Gastroesophageal sphincter (tissue), 4 donors: ENCODE measurements around the gene ZMAT3. TPM values are rescaled to one million over a fixed set of nuclear protein-coding genes. Genes with fewer than 3 reads are reported as not detected.
"Not testable (repeated sequence)": the region's sequence is repeated elsewhere in the genome, so short reads cannot be mapped to it uniquely, and the experiment has no call there.

Source experiments
- ATAC-seq: fragments of 150-250 bp; one replicate; pipeline ENCODE4 v1.9.1; 2016; ENCODE audit warnings: mild to moderate bottlenecking, moderate library complexity
- H3K27ac ChIP-seq, 4 donors: fragments of 200-600 bp; sonication (generic) in 3 of 4; 1 replicate in 3 of 4; 2 replicates in 1 of 4; pipeline ENCODE4 v1.5.1; 2016 to 2019
- H3K27me3 ChIP-seq: fragments of 200-600 bp; sonication (generic); one replicate; pipeline ENCODE4 v1.5.1; 2019
- H3K36me3 ChIP-seq, 2 donors: fragments of 200-600 bp; sonication (generic); one replicate each; pipeline ENCODE4 v1.5.1; 2019; ENCODE audit warnings: control low read depth in 1 of 2
- H3K4me1 ChIP-seq, 3 donors: fragments of 200-600 bp; sonication (generic); 1 replicate in 2 of 3; 2 replicates in 1 of 3; pipeline ENCODE4 v1.5.1; 2016 to 2019; ENCODE audit warnings: control low read depth in 2 of 3
- H3K4me3 ChIP-seq, 2 donors: fragments of 200-600 bp; sonication (generic); one replicate each; pipeline ENCODE4 v1.5.1; 2019; ENCODE audit warnings: mild to moderate bottlenecking in 1 of 2, moderate library complexity in 1 of 2
- H3K9me3 ChIP-seq, 3 donors: fragments of 200-600 bp; sonication (generic); one replicate each; pipeline ENCODE4 v1.5.1; 2017 to 2019; ENCODE audit warnings: control low read depth in 2 of 3
- EP300 ChIP-seq: sonication (generic); formaldehyde crosslinking; IDR thresholded peaks from one replicate; pipeline ENCODE4 v1.6.1; 2017; ENCODE audit warnings: antibody characterized with exemption, mild to moderate bottlenecking
- POLR2A ChIP-seq, 2 donors: fragments of 450-650 bp; IDR thresholded peaks; one replicate each; pipeline ENCODE4 v1.6.1; 2017; ENCODE audit warnings: antibody characterized with exemption in 2 of 2, mild to moderate bottlenecking in 2 of 2, moderate library complexity in 1 of 2
- POLR2AphosphoS5 ChIP-seq: sonication (generic); formaldehyde crosslinking; IDR thresholded peaks from one replicate; pipeline ENCODE4 v1.6.1; 2017; ENCODE audit warnings: antibody characterized with exemption
- WGBS, 2 donors: methylation state at CpG; one replicate each; pipeline ENCODE4 v1.1.5; 2018; ENCODE audit warnings: low coverage in 1 of 2; 5-methylcytosine and 5-hydroxymethylcytosine counted together
- total RNA-seq, 4 donors: library from RNA; depleted of rRNA; stranded (reverse); fragments of >200 nt; gene quantifications; one replicate each; pipeline ENCODE4 v1.1.0, GENCODE V29; 2016
- TF ChIP-seq, protein P1 (sequence below), 4 experiments: fragments of 200-600 bp in 2 of 4; fragments of 450-650 bp in 2 of 4; sonication (generic) in 1 of 4; IDR thresholded peaks; one replicate each; pipeline ENCODE4 v1.5.1; 2017 to 2019; ENCODE audit warnings: antibody characterized with exemption in 4 of 4, mild to moderate bottlenecking in 2 of 4, moderate library complexity in 2 of 4

Gene ZMAT3
- total RNA-seq, 4 donors from 2014 or later, result 16.4 to 28.8 (median 19.2) TPM

DNA sequence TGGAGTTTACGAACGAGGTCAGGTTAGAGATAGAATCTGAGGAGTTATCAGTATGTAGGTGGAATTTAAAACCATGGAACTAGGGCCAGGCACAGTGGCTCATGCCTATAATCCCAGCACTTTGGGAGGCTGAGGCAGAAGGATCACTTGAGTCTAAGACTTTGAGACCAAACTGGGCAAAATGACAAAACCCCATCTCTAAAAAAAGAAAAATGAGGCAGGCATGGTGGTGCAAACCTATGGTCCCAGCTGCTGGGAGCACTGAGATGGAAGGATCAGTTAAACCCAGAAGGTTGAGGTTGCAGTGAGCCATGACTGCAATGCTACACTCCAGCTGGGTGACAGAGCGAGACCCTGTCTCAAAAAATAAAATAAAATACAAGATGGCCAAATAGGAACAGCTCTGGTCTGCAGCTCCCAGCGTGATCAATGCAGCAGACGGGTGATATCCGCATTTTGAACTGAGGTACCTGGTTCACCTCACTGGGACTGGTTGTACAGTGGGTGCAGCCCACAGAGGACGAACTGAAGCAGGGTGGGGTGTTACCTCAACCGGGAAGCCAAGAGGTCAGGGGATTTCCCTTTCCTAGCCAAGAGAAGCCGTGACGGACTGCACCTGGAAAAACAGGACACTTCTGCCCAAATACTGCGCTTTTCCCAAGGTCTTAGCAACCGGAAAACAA, 33.3 kb downstream of the ZMAT3 start:
- H3K27me3 ChIP-seq, result no peaks in the 10 kb centered on the region
- peaks cover 0 to 35% (median 0%) of the 10 kb centered on the region in 3 donors for H3K4me1 ChIP-seq
- H3K4me3 ChIP-seq, result no peak overlapping the region
- no peak overlapping the region for H3K27ac ChIP-seq
- ATAC-seq, result no peak
- TF ChIP-seq POLR2A (IDR thresholded peaks at IDR 0.05), result no peak
- TF ChIP-seq POLR2AphosphoS5, result no peak
- TF ChIP-seq, protein P1, sequence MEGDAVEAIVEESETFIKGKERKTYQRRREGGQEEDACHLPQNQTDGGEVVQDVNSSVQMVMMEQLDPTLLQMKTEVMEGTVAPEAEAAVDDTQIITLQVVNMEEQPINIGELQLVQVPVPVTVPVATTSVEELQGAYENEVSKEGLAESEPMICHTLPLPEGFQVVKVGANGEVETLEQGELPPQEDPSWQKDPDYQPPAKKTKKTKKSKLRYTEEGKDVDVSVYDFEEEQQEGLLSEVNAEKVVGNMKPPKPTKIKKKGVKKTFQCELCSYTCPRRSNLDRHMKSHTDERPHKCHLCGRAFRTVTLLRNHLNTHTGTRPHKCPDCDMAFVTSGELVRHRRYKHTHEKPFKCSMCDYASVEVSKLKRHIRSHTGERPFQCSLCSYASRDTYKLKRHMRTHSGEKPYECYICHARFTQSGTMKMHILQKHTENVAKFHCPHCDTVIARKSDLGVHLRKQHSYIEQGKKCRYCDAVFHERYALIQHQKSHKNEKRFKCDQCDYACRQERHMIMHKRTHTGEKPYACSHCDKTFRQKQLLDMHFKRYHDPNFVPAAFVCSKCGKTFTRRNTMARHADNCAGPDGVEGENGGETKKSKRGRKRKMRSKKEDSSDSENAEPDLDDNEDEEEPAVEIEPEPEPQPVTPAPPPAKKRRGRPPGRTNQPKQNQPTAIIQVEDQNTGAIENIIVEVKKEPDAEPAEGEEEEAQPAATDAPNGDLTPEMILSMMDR (IDR thresholded peaks at IDR 0.05), result no peak
- TF ChIP-seq EP300, result no peak
- no peaks in the 10 kb centered on the region for H3K9me3 ChIP-seq
- 81 to 97% methylated on average over 5 to 9 of the region's 12 CpGs for WGBS, 2 donors
- H3K36me3 ChIP-seq, result no peaks in the 10 kb centered on the region

DNA sequence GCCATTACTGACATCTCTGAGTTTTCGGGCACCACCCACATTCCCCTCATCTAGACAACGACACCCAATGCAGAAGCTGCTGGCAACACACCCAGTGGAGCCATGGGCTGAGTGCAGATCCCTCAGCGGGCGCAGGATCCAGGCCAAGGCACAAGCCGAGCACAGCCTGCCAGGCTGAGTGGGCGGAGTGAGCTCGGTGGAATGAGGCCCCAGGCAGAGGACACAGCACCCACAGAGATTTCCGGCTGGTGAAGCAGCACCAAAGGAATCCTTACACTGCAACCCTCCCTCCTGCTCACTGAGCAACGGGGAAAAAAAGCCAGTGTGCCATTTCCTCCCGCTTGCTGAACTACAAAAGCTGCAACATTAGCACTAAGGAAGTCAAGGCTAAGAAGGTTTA, 34.3 kb downstream of the ZMAT3 start:
- peak; percentile 90 for ATAC-seq
- TF ChIP-seq POLR2AphosphoS5 (peak; percentile 52), POLR2A (IDR thresholded peaks at IDR 0.05) (no peak)
- WGBS, 2 donors, result 68% methylated on average over 2 of the region's 10 CpGs; no CpG with 5 or more reads in 1 of the 2 donors
- no peaks in the 10 kb centered on the region for H3K36me3 ChIP-seq
- no peaks in the 10 kb centered on the region for H3K9me3 ChIP-seq
- no peaks in the 10 kb centered on the region for H3K27me3 ChIP-seq
- H3K4me3 ChIP-seq, result no peak overlapping the region
- peaks cover 0 to 35% (median 0%) of the 10 kb centered on the region in 3 donors for H3K4me1 ChIP-seq
- H3K27ac ChIP-seq, result peak overlapping the region in 3 of 4 donors; percentile 4 to 40 (median 8)

GRCh38 chr3:179036626-179037300, 34.8 kb downstream of the ZMAT3 start:
- H3K27me3 ChIP-seq, result no peaks in the 10 kb centered on the region
- peak overlapping the region in 2 of 4 donors; percentile 8 to 40 for H3K27ac ChIP-seq
- TF ChIP-seq, protein P1 (IDR thresholded peaks at IDR 0.05), result no peak
- TF ChIP-seq POLR2A (IDR thresholded peaks at IDR 0.05) (no peak), EP300 (no peak), POLR2AphosphoS5 (no peak)
- 85 to 91% methylated on average over 7 to 10 of the region's 10 CpGs for WGBS, 2 donors
- no peaks in the 10 kb centered on the region for H3K9me3 ChIP-seq
- no peak for ATAC-seq
- no peak overlapping the region for H3K4me3 ChIP-seq
- H3K36me3 ChIP-seq, result no peaks in the 10 kb centered on the region
- peaks cover 0 to 35% (median 0%) of the 10 kb centered on the region in 3 donors for H3K4me1 ChIP-seq

DNA sequence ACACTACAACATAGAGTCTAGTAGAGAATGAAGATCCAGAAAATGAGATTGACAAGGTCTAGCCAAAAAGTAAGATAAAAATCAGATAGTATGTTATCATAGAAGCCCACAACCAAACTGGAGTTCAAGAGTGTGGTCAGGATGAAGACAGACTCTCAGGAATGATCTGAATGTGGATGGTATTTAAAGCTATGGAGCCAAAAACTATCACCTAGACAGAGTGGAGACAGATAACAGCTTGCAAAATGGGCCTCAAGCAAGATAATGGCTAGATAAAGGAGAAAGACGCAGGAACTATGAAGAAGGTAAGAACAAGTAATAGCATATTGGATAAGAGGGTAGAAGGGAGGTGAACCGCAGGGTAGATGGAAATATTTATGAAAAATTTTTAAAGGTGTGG, 35.4 kb downstream of the ZMAT3 start:
- ATAC-seq, result no peak
- Histone ChIP-seq H3K27me3 (no peaks in the 10 kb centered on the region), H3K36me3 (no peaks in the 10 kb centered on the region), H3K4me1 (peaks cover 0 to 35% (median 0%) of the 10 kb centered on the region in 3 donors), H3K4me3 (no peak overlapping the region), H3K9me3 (no peaks in the 10 kb centered on the region), H3K27ac (no peak overlapping the region)
- WGBS, 2 donors, result 60 to 94% methylated on average over 1 to 2 of the region's 2 CpGs
- TF ChIP-seq POLR2AphosphoS5 (no peak), POLR2A (IDR thresholded peaks at IDR 0.05) (no peak), EP300 (no peak)
- TF ChIP-seq, protein P1 (IDR thresholded peaks at IDR 0.05), result no peak

DNA sequence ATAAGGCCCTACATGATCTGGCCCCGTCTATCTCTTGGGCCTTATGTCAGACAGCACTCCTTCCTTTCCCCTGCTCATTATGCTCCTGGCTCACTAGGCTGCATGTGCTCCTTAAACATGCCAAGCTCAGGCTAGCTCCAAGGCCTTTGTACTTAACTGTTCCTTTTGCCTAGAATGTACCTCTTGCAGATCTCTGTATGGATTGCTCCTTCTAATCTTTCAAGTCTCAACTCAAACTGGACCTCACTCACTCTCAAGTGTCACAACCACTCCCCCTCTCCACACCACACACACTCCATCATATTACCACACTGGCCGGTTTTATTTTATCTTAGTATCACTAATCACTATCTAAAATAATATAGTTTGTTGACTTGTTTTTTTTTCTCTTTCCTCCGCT, 36.4 kb downstream of the ZMAT3 start:
- TF ChIP-seq, protein P1 (IDR thresholded peaks at IDR 0.05), result no peak
- TF ChIP-seq POLR2AphosphoS5 (no peak), EP300 (no peak), POLR2A (IDR thresholded peaks at IDR 0.05) (no peak)
- 81 to 100% methylated on average over 2 to 3 of the region's 3 CpGs for WGBS, 2 donors
- no peak for ATAC-seq

DNA sequence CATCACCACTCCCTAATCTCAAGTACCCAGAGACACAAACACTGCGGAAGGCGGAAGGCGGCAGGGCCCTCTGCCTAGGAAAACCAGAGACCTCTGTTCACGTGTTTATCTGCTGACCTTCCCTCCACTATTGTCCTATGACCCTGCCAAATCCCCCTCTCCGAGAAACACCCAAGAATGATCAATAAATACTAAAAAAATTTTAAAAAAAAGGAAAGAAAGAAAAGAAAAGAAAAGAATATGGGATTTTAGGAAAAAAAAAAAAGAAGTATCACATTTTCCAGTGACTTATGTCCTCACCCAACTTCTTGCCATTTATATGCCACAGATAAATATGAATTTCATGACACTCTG, 38.3 kb downstream of the ZMAT3 start:
- H3K36me3 ChIP-seq, H3K27me3 ChIP-seq, ATAC-seq, H3K27ac ChIP-seq, H3K4me3 ChIP-seq, H3K9me3 ChIP-seq: not testable (repeated sequence)
- WGBS, 2 donors, result 67% methylated on average over 2 of the region's 5 CpGs; no CpG with 5 or more reads in 1 of the 2 donors
- peaks cover 0 to 27% (median 0%) of the 10 kb centered on the region in 3 donors for H3K4me1 ChIP-seq

More for the DNA sequence above, 36.4 kb downstream of the ZMAT3 start:
- Histone ChIP-seq H3K27ac (no peak overlapping the region), H3K4me3 (no peak overlapping the region), H3K36me3 (peaks cover 0 to 6% of the 10 kb centered on the region in 2 donors), H3K27me3 (no peaks in the 10 kb centered on the region), H3K4me1 (peaks cover 0 to 35% (median 0%) of the 10 kb centered on the region in 3 donors), H3K9me3 (no peaks in the 10 kb centered on the region)

GRCh38 chr3:179032454-179033303, 38.9 kb downstream of the ZMAT3 start:
- H3K9me3 ChIP-seq, H3K36me3 ChIP-seq, H3K27me3 ChIP-seq, ATAC-seq, H3K27ac ChIP-seq, H3K4me3 ChIP-seq: not testable (repeated sequence)
- peaks cover 0 to 21% (median 0%) of the 10 kb centered on the region in 3 donors for H3K4me1 ChIP-seq
- WGBS, 2 donors, result 87 to 93% methylated on average over 5 of the region's 42 CpGs
